SK-N-MC (cell line): ENCODE data around the gene KRTAP1-4.
A peak's percentile ranks its signal among the peaks of the same experiment; 100 is the strongest.

Experiments
- DNase-seq: peaks from one replicate; pipeline ENCODE4 v3.0.0-alpha.2; 2011; ENCODE audit warnings: low read depth, low spot score
- H3K27ac ChIP-seq: fragments of 200-600 bp; sonication (generic); 2 replicates; pipeline ENCODE4 v1.5.1; 2016; ENCODE audit warnings: mixed run types
- H3K36me3 ChIP-seq: fragments of 200-600 bp; sonication (generic); 2 replicates; pipeline ENCODE4 v1.6.1; 2017; ENCODE audit warnings: antibody characterized with exemption, low read length, mixed read lengths; ENCODE audit not compliant: insufficient read depth
- H3K4me3 ChIP-seq: fragments of 200-600 bp; sonication (generic); 2 replicates; pipeline ENCODE4 v1.5.1; 2016
- H3K9ac ChIP-seq: fragments of 200-600 bp; sonication (generic); 2 replicates; pipeline ENCODE4 v1.8.0; 2017; ENCODE audit warnings: mixed run types, mixed read lengths; ENCODE audit not compliant: insufficient read length
- H3K9me3 ChIP-seq: fragments of 200-600 bp; sonication (generic); 2 replicates; pipeline ENCODE4 v1.6.1; 2017; ENCODE audit warnings: low read depth, mild to moderate bottlenecking, antibody characterized with exemption, low read length, moderate library complexity, mixed read lengths
- EZH2 ChIP-seq: fragments of 200-600 bp; sonication (generic); IDR thresholded peaks from one replicate; pipeline ENCODE4 v1.6.1; 2017; ENCODE audit warnings: antibody characterized with exemption
- FOXP2 ChIP-seq: optimal IDR thresholded peaks from 2 replicates; pipeline ENCODE3; 2011; ENCODE audit warnings: mild to moderate bottlenecking, moderate library complexity; ENCODE audit not compliant: insufficient read depth; ENCODE audit errors: extremely low read length, control extremely low read depth
- POLR2AphosphoS5 ChIP-seq: IDR thresholded peaks from 2 replicates; pipeline ENCODE4 v1.6.1; 2012; ENCODE audit warnings: mild to moderate bottlenecking, low read depth, low read length, borderline replicate concordance

Gene KRTAP1-4

DNA sequence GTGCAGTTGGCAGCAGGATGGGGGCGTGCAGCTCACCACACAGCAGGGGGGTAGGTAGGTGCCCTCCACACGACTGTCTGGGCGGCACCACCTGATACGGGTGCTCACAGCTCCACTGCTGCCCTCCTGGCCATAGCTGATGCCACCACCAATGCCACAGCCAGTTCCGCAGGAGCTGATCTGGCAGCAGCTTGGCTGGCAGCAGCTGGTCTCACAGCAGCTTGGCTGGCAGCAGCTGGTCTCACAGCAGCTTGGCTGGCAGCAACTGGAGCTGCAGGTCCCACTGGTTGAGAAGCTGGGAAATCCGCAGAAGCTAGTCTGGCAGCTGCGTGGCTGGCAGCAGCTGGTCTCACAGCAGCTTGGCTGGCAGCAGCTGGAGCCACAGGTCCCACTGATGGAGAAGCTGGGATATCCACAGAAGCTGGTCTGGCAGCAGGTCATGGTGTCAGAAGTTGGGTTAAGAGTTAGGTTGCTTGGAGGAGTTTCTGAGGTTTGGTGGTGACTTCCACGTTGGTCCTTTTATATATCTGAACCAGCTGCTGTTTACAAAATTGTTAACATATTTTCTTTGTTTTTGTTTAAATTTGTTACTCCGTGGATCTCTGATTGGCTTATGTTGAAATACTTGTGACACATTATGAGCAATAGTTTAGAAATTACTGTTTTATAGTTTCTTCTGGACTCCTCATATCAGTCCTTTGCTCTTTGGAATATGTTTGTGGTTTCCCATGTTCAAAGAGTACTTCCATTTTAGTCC lies 3.1 kb downstream of the KRTAP1-4 start, which contains the start of gene KRTAP1-5:
Gene KRTAP1-5, minus strand, starts transcription at position 494 of the 757 bp plus-strand sequence. Its CDS starts 53 bp downstream, at position 441.
- H3K27ac ChIP-seq, result no peak within 1 kb of the TSS
- no peak within 1 kb of the TSS for H3K9ac ChIP-seq
- DNase-seq, result no peak

DNA sequence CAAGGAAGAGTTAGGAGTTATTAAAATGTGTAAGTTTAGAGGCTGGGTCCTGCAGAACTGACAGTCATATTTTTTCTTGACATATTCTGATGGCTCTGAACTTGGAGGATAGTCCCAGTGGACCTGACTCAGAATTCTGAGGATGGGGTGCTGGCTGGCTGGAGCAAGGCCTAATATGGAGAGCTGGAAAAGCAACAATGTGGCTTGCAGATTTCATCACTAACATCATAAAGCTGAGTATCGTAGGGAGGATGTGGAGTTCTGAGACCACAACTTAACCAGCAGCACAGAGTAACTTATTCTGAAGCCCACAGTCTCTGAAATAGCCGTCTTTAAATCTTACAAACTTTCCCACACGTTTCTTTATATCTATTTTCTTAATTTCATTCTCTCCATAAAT lies 5.3 kb downstream of the KRTAP1-4 start:
- Histone ChIP-seq H3K36me3 (no peaks in the 10 kb centered on the region), H3K9ac (no peak overlapping the region), H3K9me3 (no peaks in the 10 kb centered on the region), H3K27ac (no peak overlapping the region), H3K4me3 (no peak overlapping the region)
- DNase-seq, result no peak
- TF ChIP-seq FOXP2 (no peak), POLR2AphosphoS5 (no peak), EZH2 (no peak)

More for the DNA sequence above, 3.1 kb downstream of the KRTAP1-4 start, which contains the start of gene KRTAP1-5:
- Histone ChIP-seq H3K4me3 (no peak within 1 kb of the TSS), H3K9me3 (no peaks in the 10 kb centered on the region), H3K36me3 (no peaks in the 10 kb centered on the region)
- TF ChIP-seq FOXP2, result no peak
- no peak for TF ChIP-seq EZH2
- TF ChIP-seq POLR2AphosphoS5, result no peak

DNA sequence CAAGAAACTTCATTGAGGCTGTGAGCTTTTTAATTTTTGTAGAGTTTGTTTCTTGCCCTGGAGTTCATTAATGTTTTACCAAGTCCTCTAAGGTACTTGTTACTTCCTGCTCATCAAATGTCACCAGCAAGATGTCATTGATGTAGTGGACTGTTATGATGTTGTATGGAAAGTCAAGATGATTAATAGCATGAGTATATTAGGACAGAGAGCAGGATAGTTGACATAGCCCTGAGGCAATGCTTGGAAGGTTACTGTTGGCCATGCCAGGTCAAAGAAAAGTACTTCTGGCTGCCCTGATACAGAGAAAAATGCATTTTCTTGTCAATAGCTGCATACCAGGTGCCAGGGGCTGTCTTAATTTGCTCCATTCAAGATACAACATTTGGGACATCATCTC lies 9.7 kb downstream of the KRTAP1-4 start:
- no peak for DNase-seq
- Histone ChIP-seq H3K36me3 (no peaks in the 10 kb centered on the region), H3K4me3 (no peak overlapping the region), H3K9ac (no peak overlapping the region), H3K9me3 (no peaks in the 10 kb centered on the region), H3K27ac (no peak overlapping the region)
- TF ChIP-seq POLR2AphosphoS5 (no peak), EZH2 (no peak), FOXP2 (no peak)

GRCh38 chr17:41019415-41019814 lies 10.6 kb downstream of the KRTAP1-4 start:
- no peaks in the 10 kb centered on the region for H3K36me3 ChIP-seq
- no peak for TF ChIP-seq FOXP2
- TF ChIP-seq EZH2, result no peak
- no peak for TF ChIP-seq POLR2AphosphoS5
- DNase-seq, result no peak
- no peak overlapping the region for H3K4me3 ChIP-seq
- no peaks in the 10 kb centered on the region for H3K9me3 ChIP-seq
- no peak overlapping the region for H3K9ac ChIP-seq
- H3K27ac ChIP-seq, result no peak overlapping the region

- DNase-seq, result no peak
- Histone ChIP-seq H3K9ac (no peak overlapping the region), H3K36me3 (no peaks in the 10 kb centered on the region), H3K27ac (no peak overlapping the region), H3K4me3 (no peak overlapping the region), H3K9me3 (no peaks in the 10 kb centered on the region)
- no peak for TF ChIP-seq EZH2
- TF ChIP-seq POLR2AphosphoS5, result no peak
- no peak for TF ChIP-seq FOXP2
Observed at GRCh38 chr17:41018541-41018940, 11.5 kb downstream of the KRTAP1-4 start.

DNA sequence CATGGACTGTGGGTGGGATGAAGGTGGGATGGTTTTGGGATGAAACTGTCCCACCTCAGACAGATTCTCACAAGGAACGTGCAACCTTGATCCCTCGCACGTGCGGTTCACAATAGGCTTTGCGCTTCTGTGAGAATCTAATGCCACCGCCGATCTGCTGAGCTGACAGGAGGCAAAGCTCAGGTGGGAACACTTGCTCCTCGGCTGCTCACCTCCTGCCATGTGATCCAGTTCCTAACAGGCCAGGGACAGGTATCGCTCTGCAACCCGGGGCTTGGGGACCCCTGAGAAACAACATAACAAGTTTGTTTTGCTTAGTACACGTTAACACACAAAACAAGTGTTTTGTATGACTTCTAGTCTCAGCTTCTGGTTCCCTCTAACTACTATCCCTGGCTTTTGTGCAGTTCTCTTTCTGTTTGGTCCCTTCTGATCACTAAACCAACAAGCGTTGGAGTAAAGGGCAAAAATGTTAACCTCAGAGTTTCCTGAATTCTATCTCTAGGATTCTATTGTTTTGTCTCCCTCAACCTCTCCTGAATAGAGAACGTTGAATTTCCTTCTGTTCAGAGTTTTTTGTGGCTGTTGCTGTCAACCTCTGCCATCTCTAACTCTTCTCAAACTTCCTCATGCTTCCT lies 13.3 kb downstream of the KRTAP1-4 start:
- Histone ChIP-seq H3K36me3 (no peaks in the 10 kb centered on the region), H3K4me3 (no peak overlapping the region), H3K9me3 (no peaks in the 10 kb centered on the region), H3K27ac (no peak overlapping the region), H3K9ac (no peak overlapping the region)
- no peak for TF ChIP-seq POLR2AphosphoS5
- TF ChIP-seq EZH2, result no peak
- TF ChIP-seq FOXP2, result no peak
- DNase-seq, result no peak

GRCh38 chr17:41015454-41015853 lies 14.5 kb downstream of the KRTAP1-4 start:
- Histone ChIP-seq H3K4me3 (no peak overlapping the region), H3K27ac (no peak overlapping the region), H3K9me3 (no peaks in the 10 kb centered on the region), H3K36me3 (no peaks in the 10 kb centered on the region), H3K9ac (no peak overlapping the region)
- no peak for TF ChIP-seq EZH2
- no peak for TF ChIP-seq POLR2AphosphoS5
- no peak for TF ChIP-seq FOXP2
- no peak for DNase-seq

DNA sequence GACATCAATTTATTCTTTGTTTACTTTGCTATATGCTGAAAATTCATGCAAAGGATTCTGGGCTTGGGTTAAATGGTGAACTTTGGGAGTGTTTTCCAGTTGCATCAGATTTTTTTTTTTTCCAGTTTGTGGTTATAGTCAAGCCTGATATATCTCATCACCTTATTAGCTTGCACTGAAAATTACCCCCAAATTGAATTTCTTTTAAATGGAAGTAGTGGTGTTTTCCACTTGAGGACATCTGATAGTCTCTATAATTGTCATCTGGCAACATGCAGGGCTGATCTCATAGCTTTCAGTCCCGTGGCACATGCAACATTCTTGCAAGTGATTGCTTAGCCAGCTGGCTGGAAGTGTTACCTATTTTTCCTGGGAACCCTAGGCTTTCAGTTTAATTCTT lies 16.4 kb downstream of the KRTAP1-4 start:
- DNase-seq, result no peak
- TF ChIP-seq FOXP2, result no peak
- TF ChIP-seq EZH2, result no peak
- no peak for TF ChIP-seq POLR2AphosphoS5
- H3K4me3 ChIP-seq, result peak overlapping the region; percentile 23
- peak overlapping the region; percentile 95 for H3K27ac ChIP-seq
- H3K36me3 ChIP-seq, result no peaks in the 10 kb centered on the region
- H3K9me3 ChIP-seq, result no peaks in the 10 kb centered on the region
- peak overlapping the region; percentile 51 for H3K9ac ChIP-seq

GRCh38 chr17:41013181-41013580 lies 16.8 kb downstream of the KRTAP1-4 start:
- Histone ChIP-seq H3K9me3 (no peaks in the 10 kb centered on the region), H3K9ac (no peak overlapping the region), H3K27ac (peak overlapping the region; percentile 95), H3K4me3 (peak overlapping the region; percentile 23; the same call in 1 of the 2 replicates), H3K36me3 (no peaks in the 10 kb centered on the region)
- TF ChIP-seq FOXP2 (no peak), EZH2 (no peak), POLR2AphosphoS5 (no peak)
- DNase-seq, result peak; percentile 37
